HL-60/S4 treated with retinoic acid at 250 ng/mL for 4 days and 3 days (cell line): ENCODE data around the gene GRID1.

Experiments used
- in situ Hi-C: fragments of 300-500 bp; cut with MboI; formaldehyde crosslinking; loops from 2 replicates; pipeline ENCODE4 v1.7.0; 2022; ENCODE audit warnings: low sequenced_read_pairs

GRID1 gene

GRCh38 chr10:85791818-85792532 is 574.6 kb downstream of the GRID1 start:
- in situ Hi-C loops: no loop called here

GRCh38 chr10:85789982-85790789 is 576.4 kb downstream of the GRID1 start:
- in situ Hi-C loops: no loop called here

GRCh38 chr10:85789125-85789524 is 577.5 kb downstream of the GRID1 start:
- in situ Hi-C loops: no loop called here

GRCh38 chr10:85788570-85788969 is 578.0 kb downstream of the GRID1 start:
- in situ Hi-C loops: no loop called here

GRCh38 chr10:85787881-85788280 is 578.7 kb downstream of the GRID1 start:
- in situ Hi-C loops: no loop called here

GRCh38 chr10:85787393-85787792 is 579.2 kb downstream of the GRID1 start:
- in situ Hi-C loops: no loop called here

- in situ Hi-C loops: no loop called here
These were observed 580.1 kb downstream of the GRID1 start for GRCh38 chr10:85786401-85786899.

- in situ Hi-C loops: no loop called here
These were observed 581.8 kb downstream of the GRID1 start for GRCh38 chr10:85784792-85785191.

GRCh38 chr10:85781404-85781803 is 585.2 kb downstream of the GRID1 start:
- in situ Hi-C loops: no loop called here

GRCh38 chr10:85778074-85778473 is 588.5 kb downstream of the GRID1 start:
- in situ Hi-C loops: no loop called here

- in situ Hi-C loops: no loop called here
These were observed 598.7 kb downstream of the GRID1 start for GRCh38 chr10:85767891-85768290.

- in situ Hi-C loops: no loop called here
These were observed 602.5 kb downstream of the GRID1 start for GRCh38 chr10:85764108-85764507.

GRCh38 chr10:85761906-85762445 is 604.6 kb downstream of the GRID1 start:
- in situ Hi-C loops: no loop called here

- in situ Hi-C loops: no loop called here
These were observed 624.8 kb downstream of the GRID1 start for GRCh38 chr10:85741626-85742300.

GRCh38 chr10:85735997-85736396 is 630.6 kb downstream of the GRID1 start:
- in situ Hi-C loops: no loop called here

- in situ Hi-C loops: no loop called here
These were observed 631.8 kb downstream of the GRID1 start for GRCh38 chr10:85734791-85735190.

GRCh38 chr10:85724215-85724614 is 642.4 kb downstream of the GRID1 start:
- in situ Hi-C loops: no loop called here

GRCh38 chr10:85720931-85721590 is 645.5 kb downstream of the GRID1 start:
- in situ Hi-C loops: no loop called here

- in situ Hi-C loops: no loop called here
These were observed 647.2 kb downstream of the GRID1 start for GRCh38 chr10:85719408-85719807.

- in situ Hi-C loops: no loop called here
These were observed 652.7 kb downstream of the GRID1 start for GRCh38 chr10:85713885-85714284.

GRCh38 chr10:85702768-85703167 is 663.8 kb downstream of the GRID1 start:
- in situ Hi-C loops: no loop called here
